Astrocyte of the spinal cord (primary cell): ENCODE measurements around the gene FCRL6.

ENCODE experiments used
- DNase-seq: peaks from one replicate; pipeline ENCODE4 v3.0.0; 2011; ENCODE audit warnings: low read depth, low spot score
- H3K4me3 ChIP-seq: 2 replicates; pipeline ENCODE4 v1.5.1; 2011; ENCODE audit warnings: low read depth, mild to moderate bottlenecking, low read length, moderate library complexity
- CTCF ChIP-seq: IDR thresholded peaks from 2 replicates; pipeline ENCODE4 v1.5.1; 2012; ENCODE audit warnings: low read depth, mild to moderate bottlenecking, low read length, inconsistent platforms
- in situ Hi-C: cut with HindIII; loops from 2 replicates; pipeline ENCODE4 v1.10.0; 2017; ENCODE audit warnings: low sequenced_read_pairs

FCRL6 gene

GRCh38 chr1:159826441-159827101, 24.4 kb downstream of the FCRL6 start, which contains the start of gene SLAMF8:
Gene SLAMF8 (plus strand): TSS chr1:159826873. CDS start chr1:159826899, 26 bp downstream.
- in situ Hi-C loops, result no loop called here
- no peak for DNase-seq
- no peak for TF ChIP-seq CTCF
- no peak within 1 kb of the TSS for H3K4me3 ChIP-seq

- no peak for TF ChIP-seq CTCF
Measured at GRCh38 chr1:159827102-159827490, 24.9 kb downstream of the FCRL6 start.

GRCh38 chr1:159827549-159827948, 25.4 kb downstream of the FCRL6 start:
- in situ Hi-C loops, result no loop called here
- DNase-seq, result no peak
- H3K4me3 ChIP-seq, result no peak overlapping the region
- TF ChIP-seq CTCF, result no peak

More at GRCh38 chr1:159827102-159827490, 24.9 kb downstream of the FCRL6 start:
- no peak for DNase-seq
- H3K4me3 ChIP-seq, result no peak overlapping the region
- in situ Hi-C loops, result no loop called here

- no peak for TF ChIP-seq CTCF
- no peak for DNase-seq
- in situ Hi-C loops, result no loop called here
- H3K4me3 ChIP-seq, result no peak overlapping the region
Measured at GRCh38 chr1:159828176-159828575, 26.0 kb downstream of the FCRL6 start.

DNA sequence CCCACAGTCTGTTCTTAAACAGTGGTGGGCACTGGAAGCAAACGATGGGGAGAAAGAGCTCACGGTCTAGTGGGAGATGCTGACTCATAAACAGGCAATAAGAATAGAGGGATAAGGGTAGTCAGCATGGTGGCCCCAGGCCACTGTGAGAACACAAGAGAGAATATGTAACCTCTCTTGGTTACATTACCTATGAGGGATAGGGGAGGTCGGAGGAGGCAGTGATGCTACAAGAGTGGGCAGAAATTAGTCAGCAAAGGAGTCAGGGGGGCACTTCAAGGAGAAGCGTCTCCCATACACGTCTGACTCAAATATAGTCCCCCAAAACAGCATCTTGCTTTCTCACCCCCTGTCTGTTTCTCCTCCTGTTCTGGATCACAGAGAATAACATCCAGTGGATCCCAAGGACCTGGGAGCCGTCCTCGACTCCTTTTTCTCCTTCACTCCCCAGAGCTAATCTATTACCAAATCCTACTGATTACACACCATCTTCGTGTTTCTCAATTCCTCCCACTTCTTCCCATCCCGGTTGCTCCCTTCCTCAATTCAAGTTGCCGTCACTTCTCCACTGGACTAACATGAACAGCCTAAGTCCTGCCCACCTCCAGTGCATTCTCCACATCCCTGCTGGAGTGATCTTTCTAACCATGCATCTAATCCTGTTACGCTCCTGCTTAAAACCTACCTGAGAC, 26.6 kb downstream of the FCRL6 start:
- no peak overlapping the region for H3K4me3 ChIP-seq
- in situ Hi-C loops, result no loop called here
- DNase-seq, result no peak
- TF ChIP-seq CTCF, result no peak

GRCh38 chr1:159829273-159829634, 27.1 kb downstream of the FCRL6 start:
- no peak for DNase-seq
- TF ChIP-seq CTCF, result peak; percentile 41
- in situ Hi-C loops, result no loop called here
- no peak overlapping the region for H3K4me3 ChIP-seq
